Measurements from ENCODE around the gene PPP2R2B. TPM values are rescaled to one million over a fixed set of nuclear protein-coding genes. Genes with fewer than 3 reads are reported as not detected.

The PPP2R2B gene
- total RNA-seq, 1 experiment from 2014 or later, result not detected

- H3K79me2 ChIP-seq (ENCODE audit: insufficient read depth, low read length), result no peaks in the 10 kb centered on the region
- RAD21 ChIA-PET (ENCODE audit: low non-redundant PET in 1 of 2, low total read pairs in 2 of 2, uncharacterized antibody in 2 of 2, unreplicated experiment in 2 of 2), result no interaction called here
- no peak for ATAC-seq
- no peaks in the 10 kb centered on the region for H3K27me3 ChIP-seq (ENCODE audit: insufficient read depth, low read length)
- no peaks in the 10 kb centered on the region for H4K20me1 ChIP-seq (ENCODE audit: insufficient read depth)
- no peak overlapping the region for H3K4me2 ChIP-seq (ENCODE audit: low read length)
- no peak overlapping the region for H3K9ac ChIP-seq (ENCODE audit: low read length)
- CTCF ChIA-PET, result interaction anchor here (1.3 to 1.6 kb wide), 2 partner anchors 12 to 71 kb away, joined by 3 to 5 read pairs; no protein-coding TSS in a partner anchor
- intact Hi-C loops (cut with micrococcal nuclease), result no loop called here
- H3K27ac ChIP-seq (ENCODE audit: low read depth, low read length), result no peak overlapping the region
- no peak overlapping the region for H2AFZ ChIP-seq (ENCODE audit: low read depth, low read length, poor library complexity, severe bottlenecking)
- H3K9me2 ChIP-seq (ENCODE audit: insufficient read depth), result no peaks in the 10 kb centered on the region
- no peaks in the 10 kb centered on the region; a peak in 1 of 4 replicates for H3K4me1 ChIP-seq (ENCODE audit: control insufficient read depth in 1 of 2, insufficient read depth in 2 of 2, low read length in 2 of 2)
- POLR2A ChIA-PET, result no interaction called here
- no peak overlapping the region for H3K4me3 ChIP-seq (replicated peaks in 1 of 2; ENCODE audit: low read depth in 1 of 2, low read length in 2 of 2)
- H3K9me3 ChIP-seq (ENCODE audit: control insufficient read depth in 1 of 2, insufficient read depth in 1 of 2, low read depth in 1 of 2, low read length in 2 of 2), result 0 out of 4 replicates have a peak, but pooled peaks cover 0 to 3% of the 10 kb centered on the region in 2 experiments
- no peak for TF ChIP-seq ATF3 (IDR thresholded peaks at IDR 0.05)
- TF ChIP-seq ZFX (IDR thresholded peaks at IDR 0.05), result no peak
- no peak for TF ChIP-seq ZNF274 (IDR thresholded peaks at IDR 0.05; ENCODE audit: low read depth, low read length)
- no peak for TF ChIP-seq POLR2A (IDR thresholded peaks at IDR 0.05; ENCODE audit: borderline replicate concordance, extremely low read depth, insufficient read depth, insufficient read length)
- no peak for TF ChIP-seq SRF (IDR thresholded peaks at IDR 0.05; ENCODE audit: low read depth)
- no peak for TF ChIP-seq CBX3 (IDR thresholded peaks at IDR 0.05; ENCODE audit: low read depth)
- no peak for TF ChIP-seq ELF1 (IDR thresholded peaks at IDR 0.05; ENCODE audit: borderline replicate concordance, low read depth)
- no peak for TF ChIP-seq SIN3A (IDR thresholded peaks at IDR 0.05; ENCODE audit: low read depth)
- no peaks in the 10 kb centered on the region for H3K36me3 ChIP-seq (ENCODE audit: control insufficient read depth in 1 of 2, insufficient read depth in 2 of 2, low read length in 2 of 2)
- no peak for DNase-seq (ENCODE audit: low read depth, low spot score)
- no TSS peak for BruUV-seq (replicated peaks)
These were observed 16.4 kb upstream of the PPP2R2B start for GRCh38 chr5:146894753-146895521.

- DNase-seq (ENCODE audit: low read depth, low spot score) (no peak), ATAC-seq (no peak)
- RAD21 ChIA-PET (ENCODE audit: low non-redundant PET in 1 of 2, low total read pairs in 2 of 2, uncharacterized antibody in 2 of 2, unreplicated experiment in 2 of 2), result no interaction called here
- H3K4me1 ChIP-seq (ENCODE audit: control insufficient read depth in 1 of 2, insufficient read depth in 2 of 2, low read length in 2 of 2), result no peaks in the 10 kb centered on the region; a peak in 1 of 4 replicates
- H3K27me3 ChIP-seq (ENCODE audit: insufficient read depth, low read length), result no peaks in the 10 kb centered on the region
- no peak overlapping the region for H3K4me2 ChIP-seq (ENCODE audit: low read length)
- POLR2A ChIA-PET, result no interaction called here
- 0 out of 4 replicates have a peak, but pooled peaks cover 0 to 3% of the 10 kb centered on the region in 2 experiments for H3K9me3 ChIP-seq (ENCODE audit: control insufficient read depth in 1 of 2, insufficient read depth in 1 of 2, low read depth in 1 of 2, low read length in 2 of 2)
- no peaks in the 10 kb centered on the region for H3K9me2 ChIP-seq (ENCODE audit: insufficient read depth)
- H3K4me3 ChIP-seq (replicated peaks in 1 of 2; ENCODE audit: low read depth in 1 of 2, low read length in 2 of 2), result no peak overlapping the region
- no peak overlapping the region for H3K27ac ChIP-seq (ENCODE audit: low read depth, low read length)
- intact Hi-C loops (cut with micrococcal nuclease), result no loop called here
- H4K20me1 ChIP-seq (ENCODE audit: insufficient read depth), result no peaks in the 10 kb centered on the region
- H2AFZ ChIP-seq (ENCODE audit: low read depth, low read length, poor library complexity, severe bottlenecking), result no peak overlapping the region
- TF ChIP-seq EGR1 (IDR thresholded peaks at IDR 0.05; ENCODE audit: low read depth), result no peak
- TF ChIP-seq POLR2A (IDR thresholded peaks at IDR 0.05; ENCODE audit: borderline replicate concordance, extremely low read depth, insufficient read depth, insufficient read length), result no peak
- no peak for TF ChIP-seq ATF3 (IDR thresholded peaks at IDR 0.05)
- no peak for TF ChIP-seq CBX3 (IDR thresholded peaks at IDR 0.05; ENCODE audit: low read depth)
- no peak for TF ChIP-seq RAD21 (IDR thresholded peaks at IDR 0.05; ENCODE audit: low read depth)
- TF ChIP-seq CEBPB (IDR thresholded peaks at IDR 0.05; ENCODE audit: low read depth), result no peak
- no peak for TF ChIP-seq ZNF274 (IDR thresholded peaks at IDR 0.05; ENCODE audit: low read depth, low read length)
- no peak for TF ChIP-seq ELF1 (IDR thresholded peaks at IDR 0.05; ENCODE audit: borderline replicate concordance, low read depth)
- TF ChIP-seq FOSL1 (IDR thresholded peaks at IDR 0.05; ENCODE audit: low read depth), result no peak
- no peak for TF ChIP-seq SRF (IDR thresholded peaks at IDR 0.05; ENCODE audit: low read depth)
- TF ChIP-seq REST (IDR thresholded peaks at IDR 0.05; ENCODE audit: low read depth), result no peak
- TF ChIP-seq POLR2AphosphoS5 (IDR thresholded peaks at IDR 0.05; ENCODE audit: low read depth, low read length), result no peak
- TF ChIP-seq YY1 (IDR thresholded peaks at IDR 0.05; ENCODE audit: extremely low read depth, insufficient replicate concordance, low read depth, low read length), result no peak
- TF ChIP-seq SP1 (IDR thresholded peaks at IDR 0.05; ENCODE audit: low read depth), result no peak
- BruUV-seq (replicated peaks), result no TSS peak
- no peaks in the 10 kb centered on the region for H3K36me3 ChIP-seq (ENCODE audit: control insufficient read depth in 1 of 2, insufficient read depth in 2 of 2, low read length in 2 of 2)
- no peaks in the 10 kb centered on the region for H3K79me2 ChIP-seq (ENCODE audit: insufficient read depth, low read length)
- H3K9ac ChIP-seq (ENCODE audit: low read length), result no peak overlapping the region
- CTCF ChIA-PET, result no interaction called here
These were observed 15.4 kb upstream of the PPP2R2B start for GRCh38 chr5:146893991-146894390.
